Stimulated activated CD8-positive, alpha-beta memory T cell treated with anti-CD3 and anti-CD28 coated beads, Interleukin-12 subunit alpha, Interleukin-12 subunit beta, amount 100 ng/mL, for 1 hour (primary cell): ENCODE measurements around the gene DTWD2.
"Not testable (repeated sequence)": the region's sequence is repeated elsewhere in the genome, so short reads cannot be mapped to it uniquely, and the experiment has no call there.

ENCODE experiments used
- DNase-seq: peaks from one replicate; pipeline ENCODE4 v3.0.0-alpha.2; 2020; ENCODE audit warnings: low read depth

DTWD2 gene

GRCh38 chr5:118950354-118950753, 38.0 kb downstream of the DTWD2 start:
- DNase-seq: not testable (repeated sequence)

- DNase-seq: no peak
Observed at GRCh38 chr5:118946138-118946800, 42.1 kb downstream of the DTWD2 start.

GRCh38 chr5:118937393-118938061, 50.8 kb downstream of the DTWD2 start:
- no peak for DNase-seq

- no peak for DNase-seq
Observed at GRCh38 chr5:118933703-118934102, 54.6 kb downstream of the DTWD2 start.

- no peak for DNase-seq
Observed at GRCh38 chr5:118931564-118931963, 56.8 kb downstream of the DTWD2 start.

GRCh38 chr5:118924006-118924389, 64.3 kb downstream of the DTWD2 start:
- DNase-seq: no peak

GRCh38 chr5:118923295-118924005, 64.9 kb downstream of the DTWD2 start:
- no peak for DNase-seq

- DNase-seq: no peak
Observed at GRCh38 chr5:118921866-118922265, 66.5 kb downstream of the DTWD2 start.

GRCh38 chr5:118919016-118919415, 69.3 kb downstream of the DTWD2 start:
- DNase-seq: no peak

GRCh38 chr5:118918232-118918631, 70.1 kb downstream of the DTWD2 start:
- no peak for DNase-seq

GRCh38 chr5:118907536-118907935, 80.8 kb downstream of the DTWD2 start:
- not testable (repeated sequence) for DNase-seq

- no peak for DNase-seq
Observed at GRCh38 chr5:118906947-118907346, 81.4 kb downstream of the DTWD2 start.

GRCh38 chr5:118905196-118905595, 83.2 kb downstream of the DTWD2 start:
- DNase-seq: no peak

- no peak for DNase-seq
Observed at GRCh38 chr5:118902656-118903438, 85.5 kb downstream of the DTWD2 start.

GRCh38 chr5:118894709-118895108, 93.6 kb downstream of the DTWD2 start:
- no peak for DNase-seq

GRCh38 chr5:118891252-118891651, 97.1 kb downstream of the DTWD2 start:
- DNase-seq: no peak

GRCh38 chr5:118889165-118889564, 99.2 kb downstream of the DTWD2 start:
- DNase-seq: no peak

GRCh38 chr5:118888556-118888955, 99.8 kb downstream of the DTWD2 start:
- DNase-seq: no peak

GRCh38 chr5:118883362-118883761, 105.0 kb downstream of the DTWD2 start:
- no peak for DNase-seq

GRCh38 chr5:118882666-118883065, 105.7 kb downstream of the DTWD2 start:
- no peak for DNase-seq

- not testable (repeated sequence) for DNase-seq
Observed at GRCh38 chr5:118876852-118877251, 111.5 kb downstream of the DTWD2 start.

- no peak for DNase-seq
Observed at GRCh38 chr5:118875131-118875530, 113.2 kb downstream of the DTWD2 start.
